ENCODE data around the gene PPP2R3B.

Gene PPP2R3B

GRCh38 chrX:352582-353314, 34.0 kb downstream of the PPP2R3B start:
- no peak for TF ChIP-seq NFIC (IDR thresholded peaks at IDR 0.05)
- TF ChIP-seq EGR1 (IDR thresholded peaks at IDR 0.05): no peak
- no peak for TF ChIP-seq RAD21 (IDR thresholded peaks at IDR 0.05; ENCODE audit: low read depth)

GRCh38 chrX:352181-352580, 34.5 kb downstream of the PPP2R3B start:
- no peak for TF ChIP-seq NFIC (IDR thresholded peaks at IDR 0.05)
- no peak for TF ChIP-seq CREB1 (IDR thresholded peaks at IDR 0.05; ENCODE audit: low read depth)
- no peak for TF ChIP-seq TAF1 (IDR thresholded peaks at IDR 0.05; ENCODE audit: low read depth)
- TF ChIP-seq FOXM1 (IDR thresholded peaks at IDR 0.05; ENCODE audit: borderline replicate concordance, low read depth): no peak
- no peak for TF ChIP-seq USF1 (IDR thresholded peaks at IDR 0.05)
- TF ChIP-seq EGR1 (IDR thresholded peaks at IDR 0.05): no peak
- TF ChIP-seq REST (IDR thresholded peaks at IDR 0.05; ENCODE audit: low read depth): no peak
- no peak for TF ChIP-seq MAX (IDR thresholded peaks at IDR 0.05)
- TF ChIP-seq ZBTB7A (IDR thresholded peaks at IDR 0.05; ENCODE audit: low read depth): no peak
- TF ChIP-seq YY1 (IDR thresholded peaks at IDR 0.05; ENCODE audit: low read depth): no peak

GRCh38 chrX:351736-352135, 35.0 kb downstream of the PPP2R3B start:
- TF ChIP-seq YY1 (IDR thresholded peaks at IDR 0.05; ENCODE audit: low read depth) (no peak), CEBPB (IDR thresholded peaks at IDR 0.05) (no peak), TAF1 (IDR thresholded peaks at IDR 0.05; ENCODE audit: low read depth) (no peak), CREB1 (IDR thresholded peaks at IDR 0.05; ENCODE audit: low read depth) (no peak), RAD21 (IDR thresholded peaks at IDR 0.05; ENCODE audit: low read depth) (no peak), FOXM1 (IDR thresholded peaks at IDR 0.05; ENCODE audit: borderline replicate concordance, low read depth) (no peak), EP300 (IDR thresholded peaks at IDR 0.05; ENCODE audit: borderline replicate concordance) (no peak), REST (IDR thresholded peaks at IDR 0.05; ENCODE audit: low read depth) (no peak), EGR1 (IDR thresholded peaks at IDR 0.05) (no peak), MAX (IDR thresholded peaks at IDR 0.05) (no peak), NFIC (IDR thresholded peaks at IDR 0.05) (no peak), ZBTB7A (IDR thresholded peaks at IDR 0.05; ENCODE audit: low read depth) (no peak), TEAD4 (IDR thresholded peaks at IDR 0.05) (no peak), TCF12 (IDR thresholded peaks at IDR 0.05; ENCODE audit: low read depth) (no peak)

- TF ChIP-seq TCF12 (IDR thresholded peaks at IDR 0.05; ENCODE audit: low read depth) (no peak), TEAD4 (IDR thresholded peaks at IDR 0.05) (no peak), EGR1 (IDR thresholded peaks at IDR 0.05) (no peak)
Observed at GRCh38 chrX:350534-351323, 36.0 kb downstream of the PPP2R3B start.

- TF ChIP-seq EP300 (IDR thresholded peaks at IDR 0.05; ENCODE audit: borderline replicate concordance) (no peak), TAF1 (IDR thresholded peaks at IDR 0.05; ENCODE audit: low read depth) (no peak), TCF12 (IDR thresholded peaks at IDR 0.05; ENCODE audit: low read depth) (no peak), FOXM1 (IDR thresholded peaks at IDR 0.05; ENCODE audit: borderline replicate concordance, low read depth) (no peak), CEBPB (IDR thresholded peaks at IDR 0.05) (no peak), NFIC (IDR thresholded peaks at IDR 0.05) (no peak), EGR1 (IDR thresholded peaks at IDR 0.05) (no peak), YY1 (IDR thresholded peaks at IDR 0.05; ENCODE audit: low read depth) (no peak), ZBTB7A (IDR thresholded peaks at IDR 0.05; ENCODE audit: low read depth) (no peak)
Observed at GRCh38 chrX:350148-350533, 36.6 kb downstream of the PPP2R3B start.

GRCh38 chrX:349702-350101, 37.0 kb downstream of the PPP2R3B start:
- TF ChIP-seq TAF1 (IDR thresholded peaks at IDR 0.05; ENCODE audit: low read depth) (no peak), TEAD4 (IDR thresholded peaks at IDR 0.05) (no peak), EP300 (IDR thresholded peaks at IDR 0.05; ENCODE audit: borderline replicate concordance) (no peak), YY1 (IDR thresholded peaks at IDR 0.05; ENCODE audit: low read depth) (no peak), CEBPB (IDR thresholded peaks at IDR 0.05) (no peak), FOXM1 (IDR thresholded peaks at IDR 0.05; ENCODE audit: borderline replicate concordance, low read depth) (no peak)
